Measurements from ENCODE around the gene CDKN2B.

- TF ChIP-seq CTCF (conservative IDR thresholded peaks at IDR 0.05) (no peak), ZFX (IDR thresholded peaks at IDR 0.05) (no peak)
Observed at GRCh38 chr9:21966140-21966851, 42.8 kb downstream of the CDKN2B start.
